Parathyroid adenoma (tissue), 2 donors: ENCODE measurements around the gene STXBP6.

Experiments
- H2AFZ ChIP-seq: fragments of 300-600 bp; sonication (generic); one replicate; pipeline ENCODE4 v1.7.0; 2017; ENCODE audit warnings: antibody characterized with exemption, mild to moderate bottlenecking
- H3K27ac ChIP-seq: fragments of 300-600 bp; sonication (generic); one replicate; pipeline ENCODE4 v1.7.0; 2017
- H3K27me3 ChIP-seq: fragments of 300-600 bp; sonication (generic); one replicate; pipeline ENCODE4 v1.7.0; 2017; ENCODE audit warnings: low read length; ENCODE audit not compliant: control insufficient read depth, insufficient read depth
- H3K36me3 ChIP-seq: fragments of 300-600 bp; sonication (generic); one replicate; pipeline ENCODE4 v1.7.0; 2017; ENCODE audit warnings: low read length; ENCODE audit not compliant: control insufficient read depth, insufficient read depth
- H3K4me1 ChIP-seq: fragments of 300-600 bp; sonication (generic); one replicate; pipeline ENCODE4 v1.7.0; 2017; ENCODE audit warnings: control low read depth
- H3K4me2 ChIP-seq: fragments of 300-600 bp; sonication (generic); one replicate; pipeline ENCODE4 v1.7.0; 2017; ENCODE audit warnings: low read length
- H3K4me3 ChIP-seq: fragments of 300-600 bp; sonication (generic); one replicate; pipeline ENCODE4 v1.7.0; 2017; ENCODE audit warnings: low read depth, low read length
- H3K79me2 ChIP-seq: fragments of 300-600 bp; sonication (generic); one replicate; pipeline ENCODE4 v1.7.0; 2017; ENCODE audit warnings: control low read depth
- H3K9ac ChIP-seq: fragments of 300-600 bp; sonication (generic); one replicate; pipeline ENCODE4 v1.7.0; 2017; ENCODE audit warnings: mild to moderate bottlenecking
- H3K9me3 ChIP-seq: fragments of 300-600 bp; sonication (generic); one replicate; pipeline ENCODE4 v1.7.0; 2017; ENCODE audit warnings: low read length; ENCODE audit not compliant: control insufficient read depth
- TF ChIP-seq, protein P1 (sequence below): fragments of 300-600 bp; sonication (generic); IDR thresholded peaks from one replicate; pipeline ENCODE4 v1.7.0; 2017; ENCODE audit warnings: antibody characterized with exemption, mild to moderate bottlenecking
- donor health status: primary hyperparathyroidism.

STXBP6 gene

GRCh38 chr14:24844011-24844410, 205.9 kb downstream of the STXBP6 start:
- H3K9ac ChIP-seq = no peak overlapping the region
- TF ChIP-seq, protein P1, sequence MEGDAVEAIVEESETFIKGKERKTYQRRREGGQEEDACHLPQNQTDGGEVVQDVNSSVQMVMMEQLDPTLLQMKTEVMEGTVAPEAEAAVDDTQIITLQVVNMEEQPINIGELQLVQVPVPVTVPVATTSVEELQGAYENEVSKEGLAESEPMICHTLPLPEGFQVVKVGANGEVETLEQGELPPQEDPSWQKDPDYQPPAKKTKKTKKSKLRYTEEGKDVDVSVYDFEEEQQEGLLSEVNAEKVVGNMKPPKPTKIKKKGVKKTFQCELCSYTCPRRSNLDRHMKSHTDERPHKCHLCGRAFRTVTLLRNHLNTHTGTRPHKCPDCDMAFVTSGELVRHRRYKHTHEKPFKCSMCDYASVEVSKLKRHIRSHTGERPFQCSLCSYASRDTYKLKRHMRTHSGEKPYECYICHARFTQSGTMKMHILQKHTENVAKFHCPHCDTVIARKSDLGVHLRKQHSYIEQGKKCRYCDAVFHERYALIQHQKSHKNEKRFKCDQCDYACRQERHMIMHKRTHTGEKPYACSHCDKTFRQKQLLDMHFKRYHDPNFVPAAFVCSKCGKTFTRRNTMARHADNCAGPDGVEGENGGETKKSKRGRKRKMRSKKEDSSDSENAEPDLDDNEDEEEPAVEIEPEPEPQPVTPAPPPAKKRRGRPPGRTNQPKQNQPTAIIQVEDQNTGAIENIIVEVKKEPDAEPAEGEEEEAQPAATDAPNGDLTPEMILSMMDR = no peak
- H3K4me3 ChIP-seq = no peak overlapping the region
- H3K36me3 ChIP-seq = no peaks in the 10 kb centered on the region
- no peaks in the 10 kb centered on the region for H3K4me1 ChIP-seq
- no peak overlapping the region for H2AFZ ChIP-seq
- no peak overlapping the region for H3K27ac ChIP-seq
- no peaks in the 10 kb centered on the region for H3K79me2 ChIP-seq
- no peaks in the 10 kb centered on the region for H3K27me3 ChIP-seq
- no peak overlapping the region for H3K4me2 ChIP-seq
- no peaks in the 10 kb centered on the region for H3K9me3 ChIP-seq

DNA sequence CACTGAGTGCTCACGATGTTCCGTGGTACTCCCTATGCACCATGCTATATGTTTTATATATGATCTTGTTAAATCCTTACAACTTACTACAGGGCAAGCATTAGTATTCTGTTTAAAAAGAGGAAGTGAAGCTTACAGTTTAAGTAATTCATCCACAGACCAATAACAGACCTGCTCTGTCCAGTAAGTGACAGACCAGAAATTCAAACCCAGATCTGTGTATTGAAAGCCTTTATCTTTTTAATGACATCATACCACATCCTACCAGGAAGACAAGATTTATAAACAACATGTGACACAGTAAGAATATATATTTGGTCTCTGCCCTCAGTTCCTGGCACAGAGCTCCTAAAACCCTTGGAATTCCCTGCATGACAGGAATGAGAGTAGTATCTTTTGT, 206.5 kb downstream of the STXBP6 start:
- no peak overlapping the region for H3K27ac ChIP-seq
- no peak overlapping the region for H3K9ac ChIP-seq
- TF ChIP-seq, protein P1 = no peak

GRCh38 chr14:24840204-24840893, 209.6 kb downstream of the STXBP6 start:
- TF ChIP-seq, protein P1 = no peak
- Histone ChIP-seq H3K4me1 (no peaks in the 10 kb centered on the region), H3K9me3 (no peaks in the 10 kb centered on the region), H3K36me3 (no peaks in the 10 kb centered on the region), H3K27me3 (no peaks in the 10 kb centered on the region), H3K27ac (no peak overlapping the region), H3K79me2 (no peaks in the 10 kb centered on the region), H3K4me2 (no peak overlapping the region), H3K4me3 (no peak overlapping the region), H3K9ac (no peak overlapping the region), H2AFZ (no peak overlapping the region)

More for the DNA sequence above, 206.5 kb downstream of the STXBP6 start:
- H2AFZ ChIP-seq = no peak overlapping the region
- H3K4me3 ChIP-seq = no peak overlapping the region
- H3K79me2 ChIP-seq = no peaks in the 10 kb centered on the region
- no peak overlapping the region for H3K4me2 ChIP-seq
- no peaks in the 10 kb centered on the region for H3K4me1 ChIP-seq
- H3K36me3 ChIP-seq = no peaks in the 10 kb centered on the region
- H3K9me3 ChIP-seq = no peaks in the 10 kb centered on the region
- no peaks in the 10 kb centered on the region for H3K27me3 ChIP-seq

- Histone ChIP-seq H3K4me2 (no peak overlapping the region), H3K9ac (no peak overlapping the region), H2AFZ (no peak overlapping the region), H3K4me3 (no peak overlapping the region), H3K9me3 (no peaks in the 10 kb centered on the region), H3K27ac (no peak overlapping the region), H3K27me3 (no peaks in the 10 kb centered on the region), H3K4me1 (no peaks in the 10 kb centered on the region), H3K36me3 (no peaks in the 10 kb centered on the region), H3K79me2 (no peaks in the 10 kb centered on the region)
- TF ChIP-seq, protein P1 = no peak
Observed at GRCh38 chr14:24839617-24840203, 210.2 kb downstream of the STXBP6 start.
